HL-60/S4 treated with retinoic acid at 250 ng/mL for 4 days and 3 days (cell line): ENCODE measurements around the gene SLC7A14.
"Not testable (repeated sequence)": the region's sequence is repeated elsewhere in the genome, so short reads cannot be mapped to it uniquely, and the experiment has no call there.

Source experiments
- in situ Hi-C: fragments of 300-500 bp; cut with MboI; formaldehyde crosslinking; loops from 2 replicates; pipeline ENCODE4 v1.7.0; 2022; ENCODE audit warnings: low sequenced_read_pairs

SLC7A14 gene

DNA sequence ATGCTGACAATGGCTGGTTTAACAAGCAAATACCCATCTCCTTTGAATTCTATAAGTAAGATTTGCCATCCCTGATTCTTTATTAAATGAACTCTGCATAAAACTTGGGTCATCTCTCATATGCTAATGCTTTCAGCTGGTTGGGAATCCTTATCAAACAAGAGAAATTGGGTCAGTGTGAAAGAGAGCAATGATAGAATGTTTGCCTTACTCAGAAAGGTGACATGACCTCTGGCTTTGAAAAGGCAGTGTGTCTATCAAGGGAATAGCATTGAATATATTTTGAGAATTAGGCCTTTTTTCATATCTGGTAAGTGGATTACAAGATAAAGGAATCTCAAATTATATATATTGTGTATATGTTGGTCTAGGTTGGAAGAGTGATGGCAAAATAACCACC, 8.7 kb upstream of the SLC7A14 start:
- in situ Hi-C loops, result no loop called here

DNA sequence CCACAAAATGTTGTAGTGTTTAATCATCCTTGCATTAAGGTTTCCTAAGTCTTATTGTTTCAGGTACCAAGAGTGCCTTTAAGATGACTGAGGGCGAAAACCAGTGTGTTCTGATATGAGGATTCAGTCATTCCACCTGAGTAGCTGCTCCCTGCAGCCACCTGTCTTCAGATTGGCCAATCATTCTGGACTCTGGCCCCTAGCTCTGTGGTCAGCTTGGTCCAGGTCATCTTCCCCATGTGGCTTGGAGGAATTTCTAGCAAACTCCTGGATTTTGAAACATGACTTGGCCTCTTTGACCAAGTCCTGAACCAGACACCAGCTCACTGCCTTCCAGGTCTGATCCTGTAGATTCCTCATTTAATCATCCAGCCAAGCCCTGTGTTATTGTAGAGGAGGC, 7.8 kb upstream of the SLC7A14 start:
- in situ Hi-C loops, result no loop called here

- in situ Hi-C loops, result no loop called here
These were observed 3.2 kb upstream of the SLC7A14 start for GRCh38 chr3:170589113-170589512.

DNA sequence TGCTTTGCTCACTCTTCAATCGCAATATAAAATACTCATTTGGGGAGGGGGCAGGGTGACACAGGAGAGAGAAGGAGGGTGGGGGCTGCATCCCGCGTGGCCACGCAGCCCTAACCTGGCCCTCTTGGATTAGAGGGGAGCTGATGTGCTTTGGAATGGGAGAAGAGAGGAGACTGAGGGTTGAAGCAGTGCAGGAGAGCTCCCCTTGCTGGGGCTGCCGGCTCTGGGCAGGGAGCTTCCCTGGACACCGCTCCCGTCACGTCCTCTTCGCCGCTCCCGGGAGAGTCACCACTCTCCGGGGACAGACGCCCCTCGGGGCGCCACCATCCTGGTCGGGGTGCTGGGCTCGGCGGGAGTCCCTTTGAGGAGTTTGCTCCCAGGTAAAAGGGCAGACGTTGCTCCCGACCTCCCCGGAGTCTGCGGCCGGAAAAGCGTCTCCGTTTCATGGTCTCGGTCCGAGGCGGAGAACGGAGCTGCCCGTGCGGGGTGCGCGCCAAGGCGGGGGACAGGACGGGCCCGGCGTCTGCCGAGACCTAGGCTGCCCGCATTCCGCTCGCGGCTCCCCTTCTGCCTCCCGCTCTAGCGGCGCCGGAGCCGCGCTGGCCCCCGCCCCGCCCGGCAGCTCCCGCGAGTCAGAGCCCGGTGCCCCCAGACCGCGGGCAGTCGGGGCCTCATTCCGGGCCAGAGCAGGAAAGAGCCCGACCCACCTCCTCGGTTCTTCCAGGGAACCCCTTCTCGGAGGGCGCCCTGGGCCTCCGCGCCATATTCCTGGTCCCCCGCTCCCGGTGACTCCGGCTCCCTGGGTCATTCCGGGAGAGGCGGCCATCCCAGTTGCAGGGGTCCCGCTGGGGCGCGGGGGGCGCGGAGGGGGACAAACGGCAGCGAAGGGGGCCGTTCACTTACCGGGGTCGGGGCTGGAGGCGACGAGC, 603 bp downstream of the SLC7A14 start:
- in situ Hi-C loops, result no loop called here

DNA sequence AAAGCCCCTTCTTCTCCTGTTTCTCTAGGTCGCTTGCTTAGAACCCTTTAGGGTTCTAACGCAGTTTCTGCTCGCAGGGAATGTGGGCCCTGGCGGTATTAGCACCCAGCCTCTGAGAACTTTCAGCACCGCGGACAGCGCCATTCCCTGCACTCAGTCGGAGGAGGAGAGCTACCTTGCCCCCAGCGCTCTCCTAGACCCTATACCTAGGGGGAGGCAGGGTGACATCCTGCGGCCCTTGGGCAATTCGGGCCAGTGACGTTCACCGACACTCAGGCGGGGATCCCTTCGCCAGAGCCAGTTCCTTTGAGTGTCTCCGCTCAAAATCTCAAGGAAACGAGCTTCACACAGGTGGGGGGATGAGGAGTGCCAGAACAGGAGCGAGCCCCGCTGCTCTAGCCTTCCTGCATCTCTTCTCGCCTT, 1.3 kb downstream of the SLC7A14 start:
- in situ Hi-C loops, result no loop called here

DNA sequence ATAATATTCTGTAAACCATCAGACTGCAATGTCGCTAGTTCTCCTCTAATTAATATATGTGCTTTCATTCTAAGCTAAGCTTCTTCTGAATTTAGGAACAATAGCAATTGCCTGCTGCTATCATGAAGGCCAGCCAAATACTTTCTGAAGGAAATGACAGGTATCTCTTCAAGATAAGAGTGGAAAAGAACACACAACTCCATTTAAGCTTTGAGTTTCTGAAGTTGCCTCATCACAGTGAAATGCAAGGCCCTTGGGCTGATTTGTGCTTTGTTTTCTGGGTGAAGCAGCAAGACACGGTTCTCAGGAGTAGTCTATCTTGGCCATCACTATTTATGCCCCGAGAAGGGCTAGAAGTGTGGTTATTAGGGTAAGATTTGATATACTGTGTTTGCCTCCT, 6.2 kb downstream of the SLC7A14 start:
- in situ Hi-C loops, result no loop called here

GRCh38 chr3:170572665-170573253, 13.1 kb downstream of the SLC7A14 start:
- in situ Hi-C loops, result no loop called here

DNA sequence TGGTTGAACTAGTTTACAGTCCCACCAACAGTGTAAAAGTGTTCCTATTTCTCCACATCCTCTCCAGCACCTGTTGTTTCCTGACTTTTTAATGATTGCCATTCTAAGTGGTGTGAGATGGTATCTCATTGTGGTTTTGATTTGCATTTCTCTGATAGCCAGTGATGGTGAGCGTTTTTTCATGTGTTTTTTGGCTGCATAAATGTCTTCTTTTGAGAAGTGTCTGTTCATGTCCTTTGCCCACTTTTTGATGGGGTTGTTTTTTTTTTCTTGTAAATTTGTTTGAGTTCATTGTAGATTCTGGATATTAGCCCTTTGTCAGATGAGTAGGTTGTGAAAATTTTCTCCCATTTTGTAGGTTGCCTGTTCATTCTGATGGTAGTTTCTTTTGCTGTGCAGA, 18.3 kb downstream of the SLC7A14 start:
- in situ Hi-C loops, result not testable (repeated sequence)

DNA sequence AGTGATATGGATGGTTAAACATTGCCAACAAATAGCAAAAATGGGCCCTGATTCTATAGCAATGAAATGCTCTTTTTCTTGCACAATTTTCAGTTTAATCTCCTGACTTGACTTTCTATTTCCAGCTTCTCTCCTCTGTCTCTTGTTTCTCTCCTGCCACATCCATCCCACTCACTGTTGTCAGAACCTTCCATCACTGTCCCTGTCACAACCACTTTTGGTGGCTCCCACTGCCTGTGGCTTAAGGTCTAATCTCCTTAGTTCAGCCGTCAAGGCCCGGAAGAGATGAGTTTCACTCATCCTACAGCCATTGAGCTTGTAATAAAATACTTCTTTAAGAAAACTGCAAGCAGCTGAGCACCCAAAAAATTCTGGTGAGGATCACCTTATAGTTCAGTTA, 19.5 kb downstream of the SLC7A14 start:
- in situ Hi-C loops, result no loop called here

DNA sequence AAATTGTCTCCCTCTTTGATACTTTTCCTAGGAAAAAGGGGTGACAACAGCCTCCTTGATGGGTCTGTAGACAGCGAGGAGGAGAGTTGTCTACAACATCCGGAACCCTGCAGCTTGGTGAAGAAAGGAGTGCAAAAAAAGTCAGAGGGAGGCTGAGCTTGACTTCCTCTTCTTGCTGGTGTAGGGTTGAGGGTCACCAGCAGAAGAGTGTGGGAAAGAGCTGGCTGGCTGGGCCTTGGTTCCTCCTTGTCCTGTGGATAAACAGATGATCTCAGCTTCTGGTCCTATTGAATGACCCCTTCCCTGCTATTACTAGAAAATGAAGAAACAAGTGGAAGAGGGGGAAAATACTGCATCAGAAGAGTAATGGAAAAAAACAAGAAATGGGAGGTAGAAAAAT, 20.4 kb downstream of the SLC7A14 start:
- in situ Hi-C loops, result no loop called here

GRCh38 chr3:170564664-170565063, 21.2 kb downstream of the SLC7A14 start:
- in situ Hi-C loops, result no loop called here

DNA sequence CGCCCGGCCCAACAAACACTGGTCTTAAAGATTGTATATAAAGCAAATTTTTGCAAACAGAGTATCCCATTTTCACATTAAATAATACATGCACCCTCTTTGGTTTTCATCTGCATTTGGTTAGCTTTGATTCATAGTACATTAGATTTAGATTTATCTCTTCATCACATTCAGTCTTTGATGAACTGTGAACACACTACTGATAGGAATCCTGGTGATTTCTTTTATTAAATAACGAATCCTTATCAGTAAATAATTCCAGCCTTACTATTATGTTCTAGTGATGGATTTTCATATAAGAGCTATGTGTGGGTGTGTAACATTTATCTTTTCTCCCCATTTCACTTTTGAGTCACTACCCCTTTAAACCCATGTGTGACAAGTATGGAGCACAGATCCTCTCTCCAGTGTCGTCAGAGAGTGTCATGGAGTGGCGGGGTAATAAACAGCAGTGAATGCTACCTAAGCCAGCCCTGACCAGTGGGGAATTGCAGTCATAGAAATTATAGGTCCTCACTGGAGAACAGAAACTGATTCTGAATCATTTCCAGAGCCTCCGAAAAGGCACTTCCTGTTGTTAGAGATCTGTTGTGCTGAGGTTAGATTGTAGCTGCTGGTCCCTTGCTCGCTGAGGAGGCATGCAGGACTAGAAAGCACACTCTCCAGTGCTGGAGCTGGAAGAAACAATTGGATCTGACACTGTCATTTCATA, 22.0 kb downstream of the SLC7A14 start:
- in situ Hi-C loops, result no loop called here

- in situ Hi-C loops, result no loop called here
These were observed 23.8 kb downstream of the SLC7A14 start for GRCh38 chr3:170562080-170562479.

- in situ Hi-C loops, result no loop called here
These were observed 25.0 kb downstream of the SLC7A14 start for GRCh38 chr3:170560717-170561382.

DNA sequence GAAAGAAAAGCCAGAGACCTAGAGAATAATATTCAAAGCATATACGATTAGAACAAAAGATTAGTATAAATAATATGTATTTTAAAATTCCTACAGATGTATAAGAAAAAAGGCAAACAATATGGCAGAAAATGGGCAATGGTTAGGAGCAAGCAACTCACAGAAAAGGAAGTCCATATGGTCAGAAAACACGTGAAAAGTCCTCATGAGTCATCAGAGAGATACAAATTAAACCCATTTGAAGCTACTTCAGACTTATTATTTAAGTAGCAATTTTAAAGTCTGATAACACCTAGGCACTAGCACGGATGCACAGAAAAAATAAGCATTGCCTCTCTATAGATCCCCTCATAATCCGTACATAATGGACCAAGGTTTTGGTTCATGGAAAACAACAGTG, 25.6 kb downstream of the SLC7A14 start:
- in situ Hi-C loops, result no loop called here

GRCh38 chr3:170558427-170558826, 27.4 kb downstream of the SLC7A14 start:
- in situ Hi-C loops, result no loop called here

GRCh38 chr3:170555329-170555728, 30.5 kb downstream of the SLC7A14 start:
- in situ Hi-C loops, result no loop called here

DNA sequence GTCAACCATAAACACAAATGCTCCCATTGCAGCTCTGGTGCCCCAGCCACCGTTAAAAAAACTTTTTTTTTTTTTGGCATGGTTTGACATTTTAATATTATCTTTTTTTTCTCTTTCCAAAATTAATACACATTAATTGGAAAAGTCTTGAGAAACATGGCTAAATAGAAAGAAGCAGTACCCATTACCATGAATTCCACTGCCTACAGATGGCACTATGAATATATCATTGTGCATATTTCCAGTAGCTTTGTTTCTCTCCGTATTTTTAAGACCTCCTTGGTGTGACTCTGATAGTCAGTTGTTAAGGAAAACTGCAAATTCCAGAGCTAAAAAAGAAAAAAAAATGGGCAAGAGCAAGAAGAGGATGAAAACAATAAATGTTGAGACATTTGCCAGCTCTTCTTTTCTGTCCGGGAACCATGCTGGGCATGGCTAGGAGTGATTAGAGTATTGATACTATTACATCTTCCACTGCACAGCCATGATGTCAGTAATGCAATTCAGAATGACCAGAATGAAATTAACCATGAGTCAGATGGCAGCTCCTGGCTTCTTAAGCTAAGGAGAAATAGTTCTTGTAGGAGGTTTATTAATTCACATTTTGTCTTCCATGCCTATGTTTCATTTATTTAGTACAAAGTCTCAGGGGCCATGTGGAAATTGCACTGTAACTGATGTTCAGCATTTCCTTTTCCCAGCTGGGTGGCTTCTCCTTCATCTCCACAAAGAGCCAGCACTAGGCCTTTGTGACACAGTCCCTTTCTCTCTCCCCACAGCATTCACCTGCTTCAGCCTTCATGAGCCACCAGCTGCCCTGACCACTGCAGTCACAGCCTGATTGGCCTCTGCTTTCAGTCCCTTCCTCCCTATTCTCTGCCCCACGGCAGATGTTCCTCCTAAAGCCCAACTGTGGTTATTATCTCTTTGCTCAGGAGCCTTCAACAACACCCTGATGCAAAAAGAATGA, 31.8 kb downstream of the SLC7A14 start:
- in situ Hi-C loops, result no loop called here

GRCh38 chr3:170551252-170551651, 34.6 kb downstream of the SLC7A14 start:
- in situ Hi-C loops, result no loop called here

DNA sequence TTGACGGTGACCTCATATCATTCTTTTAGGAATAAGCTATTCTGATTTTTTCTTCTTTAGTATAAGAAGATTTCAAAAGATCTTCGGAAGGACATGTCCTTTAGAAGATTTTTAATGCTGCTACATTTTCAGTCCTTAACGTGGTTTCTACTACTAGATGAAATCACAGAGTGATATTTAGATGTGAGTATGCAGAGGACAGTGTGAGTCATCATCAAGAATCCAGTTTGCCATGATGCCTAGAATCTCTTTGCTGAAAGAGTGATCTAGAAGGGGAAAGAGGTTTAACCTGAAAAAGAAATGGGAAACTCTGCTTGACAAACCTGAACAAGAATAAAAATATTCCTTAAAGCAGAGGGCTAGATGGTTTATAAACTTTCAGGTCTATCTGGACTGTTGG, 43.2 kb downstream of the SLC7A14 start:
- in situ Hi-C loops, result no loop called here
